Skeletal muscle satellite cell (primary cell): Measurements from ENCODE around the gene DGKQ.
A peak's percentile ranks its signal among the peaks of the same experiment; 100 is the strongest.

ENCODE experiments used
- H3K27me3 ChIP-seq: 2 replicates; pipeline ENCODE4 v1.7.0; 2013; ENCODE audit warnings: low read length; ENCODE audit not compliant: control insufficient read depth, insufficient read depth
- H3K36me3 ChIP-seq: 2 replicates; pipeline ENCODE4 v1.7.0; 2013; ENCODE audit warnings: mild to moderate bottlenecking, control low read depth, low read length; ENCODE audit not compliant: insufficient read depth
- H3K4me1 ChIP-seq: 2 replicates; pipeline ENCODE4 v1.7.0; 2013; ENCODE audit warnings: low read length; ENCODE audit not compliant: control insufficient read depth, insufficient read depth
- H3K4me2 ChIP-seq: 2 replicates; pipeline ENCODE4 v1.7.0; 2013; ENCODE audit warnings: mild to moderate bottlenecking, low read length
- H3K4me3 ChIP-seq: 2 replicates; pipeline ENCODE4 v1.7.0; 2013; ENCODE audit warnings: low read length
- H3K9ac ChIP-seq: 2 replicates; pipeline ENCODE4 v1.7.0; 2013; ENCODE audit warnings: mild to moderate bottlenecking, low read depth, low read length, moderate library complexity
- H3K9me3 ChIP-seq: replicated peaks from 2 replicates; pipeline ENCODE4 v1.7.0; 2013; ENCODE audit warnings: mild to moderate bottlenecking, control low read depth, low read length

DGKQ gene

GRCh38 chr4:1008840-1009541 lies 35.6 kb upstream of the DGKQ start:
- Histone ChIP-seq H3K4me2 (peak overlapping the region; percentile 97), H3K4me3 (peak overlapping the region; percentile 71), H3K4me1 (peaks cover 21% of the 10 kb centered on the region), H3K9me3 (no peaks in the 10 kb centered on the region), H3K27me3 (peaks cover 36% of the 10 kb centered on the region), H3K36me3 (peaks cover 6% of the 10 kb centered on the region), H3K9ac (peak overlapping the region; percentile 69)

GRCh38 chr4:1006856-1007255 lies 33.5 kb upstream of the DGKQ start:
- H3K9me3 ChIP-seq = no peaks in the 10 kb centered on the region
- H3K36me3 ChIP-seq = no peaks in the 10 kb centered on the region
- no peak overlapping the region for H3K4me3 ChIP-seq
- H3K9ac ChIP-seq = no peak overlapping the region
- peaks cover 21% of the 10 kb centered on the region for H3K4me1 ChIP-seq
- H3K27me3 ChIP-seq = peaks cover 54% of the 10 kb centered on the region
- no peak overlapping the region for H3K4me2 ChIP-seq

GRCh38 chr4:1004557-1005485 lies 31.5 kb upstream of the DGKQ start:
- Histone ChIP-seq H3K36me3 (no peaks in the 10 kb centered on the region), H3K27me3 (peaks cover 72% of the 10 kb centered on the region), H3K9ac (no peak overlapping the region), H3K4me1 (peaks cover 9% of the 10 kb centered on the region), H3K4me3 (no peak overlapping the region), H3K9me3 (no peaks in the 10 kb centered on the region), H3K4me2 (no peak overlapping the region)

- H3K27me3 ChIP-seq = peaks cover 70% of the 10 kb centered on the region
- peaks cover 5% of the 10 kb centered on the region for H3K4me1 ChIP-seq
Observed at GRCh38 chr4:1004071-1004418, 30.7 kb upstream of the DGKQ start.

GRCh38 chr4:1003271-1004070 lies 30.1 kb upstream of the DGKQ start:
- H3K9me3 ChIP-seq = no peaks in the 10 kb centered on the region
- H3K27me3 ChIP-seq = peaks cover 66% of the 10 kb centered on the region
- H3K4me1 ChIP-seq = no peaks in the 10 kb centered on the region
- no peaks in the 10 kb centered on the region for H3K36me3 ChIP-seq
- H3K4me2 ChIP-seq = no peak overlapping the region
- H3K4me3 ChIP-seq = no peak overlapping the region
- H3K9ac ChIP-seq = no peak overlapping the region

More at GRCh38 chr4:1004071-1004418, 30.7 kb upstream of the DGKQ start:
- H3K4me2 ChIP-seq = no peak overlapping the region
- no peak overlapping the region for H3K4me3 ChIP-seq
- H3K9me3 ChIP-seq = no peaks in the 10 kb centered on the region
- no peaks in the 10 kb centered on the region for H3K36me3 ChIP-seq
- H3K9ac ChIP-seq = no peak overlapping the region

- H3K4me2 ChIP-seq = no peak overlapping the region
- peaks cover 66% of the 10 kb centered on the region for H3K27me3 ChIP-seq
- H3K4me3 ChIP-seq = no peak overlapping the region
- no peaks in the 10 kb centered on the region for H3K36me3 ChIP-seq
- H3K4me1 ChIP-seq = no peaks in the 10 kb centered on the region
- no peaks in the 10 kb centered on the region for H3K9me3 ChIP-seq
- no peak overlapping the region for H3K9ac ChIP-seq
Observed at GRCh38 chr4:1002631-1003251, 29.4 kb upstream of the DGKQ start.

- no peak overlapping the region for H3K4me2 ChIP-seq
- peaks cover 65% of the 10 kb centered on the region for H3K27me3 ChIP-seq
- H3K36me3 ChIP-seq = no peaks in the 10 kb centered on the region
- no peak overlapping the region for H3K9ac ChIP-seq
- no peak overlapping the region for H3K4me3 ChIP-seq
- no peaks in the 10 kb centered on the region for H3K9me3 ChIP-seq
- H3K4me1 ChIP-seq = no peaks in the 10 kb centered on the region
Observed at GRCh38 chr4:1002131-1002630, 28.8 kb upstream of the DGKQ start.

GRCh38 chr4:1001561-1002130 lies 28.3 kb upstream of the DGKQ start:
- Histone ChIP-seq H3K9me3 (no peaks in the 10 kb centered on the region), H3K9ac (no peak overlapping the region), H3K27me3 (peaks cover 66% of the 10 kb centered on the region)

GRCh38 chr4:1000686-1001260 lies 27.4 kb upstream of the DGKQ start:
- Histone ChIP-seq H3K4me3 (no peak overlapping the region), H3K27me3 (peaks cover 75% of the 10 kb centered on the region), H3K9ac (no peak overlapping the region), H3K9me3 (no peaks in the 10 kb centered on the region), H3K4me1 (no peaks in the 10 kb centered on the region), H3K36me3 (no peaks in the 10 kb centered on the region), H3K4me2 (no peak overlapping the region)

More at GRCh38 chr4:1001561-1002130, 28.3 kb upstream of the DGKQ start:
- Histone ChIP-seq H3K36me3 (no peaks in the 10 kb centered on the region), H3K4me1 (no peaks in the 10 kb centered on the region), H3K4me2 (no peak overlapping the region), H3K4me3 (no peak overlapping the region)

GRCh38 chr4:999882-1000425 lies 26.6 kb upstream of the DGKQ start:
- Histone ChIP-seq H3K36me3 (no peaks in the 10 kb centered on the region), H3K4me2 (no peak overlapping the region), H3K9ac (no peak overlapping the region), H3K9me3 (no peaks in the 10 kb centered on the region), H3K4me1 (no peaks in the 10 kb centered on the region), H3K27me3 (peaks cover 70% of the 10 kb centered on the region), H3K4me3 (no peak overlapping the region)
